A673 (cell line): Measurements from ENCODE around the gene PBX1. TPM values are rescaled to one million over a fixed set of nuclear protein-coding genes. Genes with fewer than 3 reads are reported as not detected.

Experiments used
- BruUV-seq: library from RNA; stranded (reverse); fragments of 400-500 nt; replicated peaks from 2 replicates; lab custom pipeline; 2021; lab: Mats Ljungman, UMichigan
- CTCF ChIA-PET: fragments of 300-600 bp; sonication (Branson Sonifier 250); formaldehyde crosslinking; loops from one replicate; lab custom pipeline; 2022; ENCODE audit warnings: antibody characterized with exemption; lab: Charles Lee
- POLR2A ChIA-PET: fragments of 300-600 bp; sonication (Branson Sonifier 250); formaldehyde crosslinking; loops from one replicate; lab custom pipeline; 2022; ENCODE audit warnings: antibody characterized with exemption; ENCODE audit not compliant: low non-redundant PET; lab: Charles Lee
- DNase-seq: peaks from one replicate; pipeline ENCODE4 v3.0.0-alpha.2; 2015; ENCODE audit warnings: low spot score
- H3K27ac ChIP-seq: fragments of 200-600 bp; sonication (generic); 2 replicates; pipeline ENCODE4 v1.5.1; 2016; ENCODE audit warnings: mixed run types, low read depth, mild to moderate bottlenecking, mixed read lengths, antibody characterized with exemption, low read length; ENCODE audit not compliant: poor library complexity, severe bottlenecking
- H3K27me3 ChIP-seq: fragments of 200-600 bp; sonication (generic); replicated peaks from 2 replicates; pipeline ENCODE4 v1.6.1; 2017; ENCODE audit warnings: mixed run types, low read depth, mild to moderate bottlenecking, mixed read lengths, antibody characterized with exemption, low read length; ENCODE audit not compliant: insufficient read depth, poor library complexity
- H3K36me3 ChIP-seq: fragments of 200-600 bp; sonication (generic); 2 replicates; pipeline ENCODE4 v1.6.1; 2016; ENCODE audit warnings: mixed run types, mild to moderate bottlenecking, mixed read lengths, antibody characterized with exemption, low read length; ENCODE audit not compliant: insufficient read depth, poor library complexity, severe bottlenecking
- H3K4me1 ChIP-seq: fragments of 200-600 bp; sonication (generic); 2 replicates; pipeline ENCODE4 v1.6.1; 2017; ENCODE audit warnings: mixed run types, mild to moderate bottlenecking, mixed read lengths, antibody characterized with exemption, low read length; ENCODE audit not compliant: insufficient read depth, poor library complexity, severe bottlenecking
- H3K4me3 ChIP-seq: fragments of 200-600 bp; sonication (generic); 2 replicates; pipeline ENCODE4 v1.5.1; 2016; ENCODE audit warnings: low read depth, mixed run types, mild to moderate bottlenecking, mixed read lengths, low read length; ENCODE audit not compliant: poor library complexity, severe bottlenecking
- H3K9me3 ChIP-seq: fragments of 200-600 bp; sonication (generic); 2 replicates; pipeline ENCODE4 v1.6.1; 2016; ENCODE audit warnings: mixed run types, low read depth, mild to moderate bottlenecking, mixed read lengths, antibody characterized with exemption, low read length; ENCODE audit not compliant: poor library complexity, severe bottlenecking
- CTCF ChIP-seq: fragments of 300-800, 200-600 bp; sonication (generic); conservative IDR thresholded peaks from 2 replicates; pipeline ENCODE4 v1.5.1; 2017; ENCODE audit warnings: low read depth, mild to moderate bottlenecking, antibody characterized with exemption, low read length, moderate library complexity, mixed read lengths
- EZH2 ChIP-seq: fragments of 200-600 bp; sonication (generic); IDR thresholded peaks from 2 replicates; pipeline ENCODE4 v1.6.1; 2017; ENCODE audit warnings: borderline replicate concordance, low read depth, mild to moderate bottlenecking, mixed read lengths, antibody characterized with exemption, low read length; ENCODE audit not compliant: poor library complexity, severe bottlenecking
- intact Hi-C: fragments of 100-400 bp; cut with micrococcal nuclease; formaldehyde crosslinking; loops from one replicate; pipeline ENCODE4 v1.10.0; 2022; ENCODE audit not compliant: unreplicated experiment
- total RNA-seq: library from RNA; stranded (reverse); gene quantifications from 2 replicates; pipeline ENCODE4 v1.2.3, GENCODE V29; 2021

Gene PBX1
- total RNA-seq, 1 experiment from 2014 or later = 51.5 TPM

DNA sequence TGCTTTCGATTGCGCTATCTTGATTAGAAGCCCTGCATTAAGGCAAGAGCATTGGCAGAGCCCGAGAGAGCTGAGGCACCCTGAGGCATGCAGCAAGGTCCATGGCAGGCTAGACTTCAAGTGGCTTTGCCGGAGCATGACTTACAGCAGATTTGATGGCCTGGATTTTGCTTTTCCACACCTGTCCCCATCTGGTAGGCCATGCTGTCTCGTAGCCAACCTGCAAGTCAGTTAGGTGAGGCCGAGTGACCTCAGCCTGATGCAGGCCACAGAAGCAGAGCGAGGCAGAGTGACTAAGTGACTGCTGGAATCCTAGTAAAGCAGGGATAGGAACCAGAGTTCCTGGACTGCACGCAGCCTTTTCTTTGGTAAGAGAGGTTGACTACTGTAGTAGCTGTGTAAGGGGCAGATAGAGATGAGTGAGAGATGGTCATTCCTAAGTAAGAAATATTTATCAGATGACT is 148.9 kb downstream of the PBX1 start:
- DNase-seq = no peak
- no peak overlapping the region for H3K27ac ChIP-seq
- POLR2A ChIA-PET = no interaction called here
- no peaks in the 10 kb centered on the region for H3K36me3 ChIP-seq
- CTCF ChIA-PET = interaction anchor here (0.7 kb wide), 1 partner anchor 16 kb away, joined by 5 read pairs; no protein-coding TSS in a partner anchor
- BruUV-seq = no TSS peak
- peaks cover 35% of the 10 kb centered on the region for H3K4me1 ChIP-seq
- H3K4me3 ChIP-seq = no peak overlapping the region
- TF ChIP-seq CTCF = no peak
- no peak for TF ChIP-seq EZH2
- intact Hi-C loops = loop anchor here (5.0 kb wide), 1 partner anchor 69 kb away; no protein-coding TSS in a partner anchor
- H3K9me3 ChIP-seq = no peaks in the 10 kb centered on the region
- no peaks in the 10 kb centered on the region for H3K27me3 ChIP-seq

GRCh38 chr1:164708596-164708995 is 149.6 kb downstream of the PBX1 start:
- no peaks in the 10 kb centered on the region for H3K9me3 ChIP-seq
- H3K4me1 ChIP-seq = peaks cover 41% of the 10 kb centered on the region
- H3K36me3 ChIP-seq = no peaks in the 10 kb centered on the region
- BruUV-seq = no TSS peak
- TF ChIP-seq CTCF (no peak), EZH2 (no peak)
- ChIA-PET CTCF (no interaction called here), POLR2A (no interaction called here)
- intact Hi-C loops = loop anchor here (5.0 kb wide), 1 partner anchor 69 kb away; no protein-coding TSS in a partner anchor
- no peaks in the 10 kb centered on the region for H3K27me3 ChIP-seq
- DNase-seq = no peak
- H3K27ac ChIP-seq = no peak overlapping the region
- no peak overlapping the region for H3K4me3 ChIP-seq

DNA sequence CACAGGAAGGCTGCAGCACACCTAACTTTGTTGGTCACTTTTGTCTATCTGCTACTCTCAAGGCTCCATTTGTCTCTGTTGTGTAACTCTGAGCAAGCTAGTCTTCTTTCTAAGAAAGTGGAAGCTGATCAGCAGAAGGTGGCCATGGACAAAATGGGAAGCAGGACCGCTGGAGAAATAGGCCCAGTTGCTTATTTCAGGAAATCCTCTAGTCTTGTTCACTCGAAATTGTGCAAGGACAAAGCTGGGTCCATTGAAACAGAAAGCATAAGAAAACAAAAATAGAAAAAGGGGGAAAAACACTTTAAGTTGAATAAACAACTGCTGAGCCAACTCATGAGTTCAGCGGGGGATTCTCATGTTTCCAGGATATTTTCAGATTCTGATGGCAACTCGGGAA is 150.1 kb downstream of the PBX1 start:
- ChIA-PET CTCF (no interaction called here), POLR2A (no interaction called here)
- no peak for TF ChIP-seq EZH2
- TF ChIP-seq CTCF = no peak
- H3K36me3 ChIP-seq = no peaks in the 10 kb centered on the region
- H3K27me3 ChIP-seq = no peaks in the 10 kb centered on the region
- H3K4me1 ChIP-seq = peaks cover 41% of the 10 kb centered on the region
- H3K4me3 ChIP-seq = no peak overlapping the region
- no peak for DNase-seq
- H3K9me3 ChIP-seq = no peaks in the 10 kb centered on the region
- no TSS peak for BruUV-seq
- intact Hi-C loops = loop anchor here (5.0 kb wide), 1 partner anchor 68 kb away; no protein-coding TSS in a partner anchor
- H3K27ac ChIP-seq = no peak overlapping the region
